GM12878 (cell line): Measurements from ENCODE around the gene AFTPH. TPM values are rescaled to one million over a fixed set of nuclear protein-coding genes. Genes with fewer than 3 reads are reported as not detected.

ENCODE experiments used
- ASH2L ChIP-seq: fragments of 300-600, 200-600 bp; sonication (generic); IDR thresholded peaks from 2 replicates; pipeline ENCODE4 v1.6.1; 2017; ENCODE audit warnings: low read depth, mild to moderate bottlenecking, borderline replicate concordance
- BACH1 ChIP-seq: fragments of 450-650 bp; IDR thresholded peaks from 2 replicates; pipeline ENCODE4 v1.6.1; 2017; ENCODE audit warnings: mild to moderate bottlenecking, borderline replicate concordance
- CBFB ChIP-seq: IDR thresholded peaks from 2 replicates; pipeline ENCODE4 v1.6.1; 2016; ENCODE audit warnings: antibody characterized with exemption, low read depth
- CHD1 ChIP-seq: IDR thresholded peaks from 2 replicates; pipeline ENCODE4 v1.6.1; 2012; ENCODE audit warnings: low read depth, low read length, improper control_type of control experiment
- IKZF2 ChIP-seq, 2 experiments: fragments of 450-650 bp; IDR thresholded peaks; 2 replicates each; pipeline ENCODE4 v1.6.1; 2017; ENCODE audit warnings: mild to moderate bottlenecking in 2 of 2, moderate library complexity in 2 of 2
- JUNB ChIP-seq: IDR thresholded peaks from 2 replicates; pipeline ENCODE4 v1.6.1; 2016; ENCODE audit warnings: antibody characterized with exemption, mild to moderate bottlenecking
- LARP7 ChIP-seq: fragments of 450-650 bp; IDR thresholded peaks from 2 replicates; pipeline ENCODE4 v1.6.1; 2017; ENCODE audit warnings: mild to moderate bottlenecking
- MAX ChIP-seq: IDR thresholded peaks from 2 replicates; pipeline ENCODE4 v1.6.1; 2012; ENCODE audit warnings: low read depth, low read length, improper control_type of control experiment
- NFYA ChIP-seq: IDR thresholded peaks from 2 replicates; pipeline ENCODE4 v1.6.1; 2011; ENCODE audit warnings: low read depth, mild to moderate bottlenecking, low read length, improper control_type of control experiment, borderline replicate concordance
- PRDM15 ChIP-seq: fragments of 450-650 bp; formaldehyde crosslinking; IDR thresholded peaks from 2 replicates; pipeline ENCODE4 v1.4.0; 2020; ENCODE audit warnings: mild to moderate bottlenecking, moderate library complexity
- RAD21 ChIP-seq: IDR thresholded peaks from 2 replicates; pipeline ENCODE4 v1.6.1; 2011; ENCODE audit warnings: mild to moderate bottlenecking, low read depth, low read length, moderate library complexity; ENCODE audit not compliant: insufficient read depth
- RB1 ChIP-seq: fragments of 450-650 bp; formaldehyde crosslinking; IDR thresholded peaks from 2 replicates; pipeline ENCODE4 v1.6.1; 2017; ENCODE audit warnings: mild to moderate bottlenecking, borderline replicate concordance
- RCOR1 ChIP-seq: conservative IDR thresholded peaks from 2 replicates; pipeline ENCODE4 v1.6.1; 2012; ENCODE audit warnings: low read depth, low read length, improper control_type of control experiment
- SREBF1 ChIP-seq: IDR thresholded peaks from 2 replicates; pipeline ENCODE4 v1.6.1; 2012; ENCODE audit warnings: mild to moderate bottlenecking, low read length
- polyA plus RNA-seq, 11 experiments: library from polyadenylated mRNA; depleted of rRNA in 4 of 11; unstranded in 6 of 11; stranded (reverse) in 5 of 11; fragments of >200 nt; fragmentation: Nextera tagmentation in 4 of 11; fragmentation: Illumina TruSeq in 1 of 11; extraction: Ambion mirVana in 4 of 11; extraction: Trizol in 1 of 11; gene quantifications; 1 replicate in 1 of 11; 2 replicates in 10 of 11; pipeline versions ENCODE4 v1.2.1 to v1.2.3, GENCODE V29; 2011 to 2016; ENCODE audit warnings: inconsistent platforms in 2 of 11, missing spikeins in 2 of 11, low read depth in 1 of 11
- total RNA-seq, 4 experiments: library from RNA; depleted of rRNA in 3 of 4; stranded (reverse); fragments of >200 nt in 3 of 4; fragmentation: Illumina TruSeq in 1 of 4; extraction: Trizol in 1 of 4; gene quantifications; 2 replicates each; pipeline versions ENCODE4 v1.2.1 to v1.2.3, GENCODE V29; 2013 to 2021
- TF ChIP-seq, protein P1 (sequence below): fragments of 450-650 bp; IDR thresholded peaks from 2 replicates; pipeline ENCODE4 v1.6.1; 2017; ENCODE audit warnings: mild to moderate bottlenecking, moderate library complexity

Gene AFTPH
- total and polyA plus RNA-seq, 10 of the 15 experiments (the other 5 are each of a cell fraction or from before 2014, with no cell fraction given): 25.6 to 77.3 (median 39.5) TPM

- TF ChIP-seq, protein P1, sequence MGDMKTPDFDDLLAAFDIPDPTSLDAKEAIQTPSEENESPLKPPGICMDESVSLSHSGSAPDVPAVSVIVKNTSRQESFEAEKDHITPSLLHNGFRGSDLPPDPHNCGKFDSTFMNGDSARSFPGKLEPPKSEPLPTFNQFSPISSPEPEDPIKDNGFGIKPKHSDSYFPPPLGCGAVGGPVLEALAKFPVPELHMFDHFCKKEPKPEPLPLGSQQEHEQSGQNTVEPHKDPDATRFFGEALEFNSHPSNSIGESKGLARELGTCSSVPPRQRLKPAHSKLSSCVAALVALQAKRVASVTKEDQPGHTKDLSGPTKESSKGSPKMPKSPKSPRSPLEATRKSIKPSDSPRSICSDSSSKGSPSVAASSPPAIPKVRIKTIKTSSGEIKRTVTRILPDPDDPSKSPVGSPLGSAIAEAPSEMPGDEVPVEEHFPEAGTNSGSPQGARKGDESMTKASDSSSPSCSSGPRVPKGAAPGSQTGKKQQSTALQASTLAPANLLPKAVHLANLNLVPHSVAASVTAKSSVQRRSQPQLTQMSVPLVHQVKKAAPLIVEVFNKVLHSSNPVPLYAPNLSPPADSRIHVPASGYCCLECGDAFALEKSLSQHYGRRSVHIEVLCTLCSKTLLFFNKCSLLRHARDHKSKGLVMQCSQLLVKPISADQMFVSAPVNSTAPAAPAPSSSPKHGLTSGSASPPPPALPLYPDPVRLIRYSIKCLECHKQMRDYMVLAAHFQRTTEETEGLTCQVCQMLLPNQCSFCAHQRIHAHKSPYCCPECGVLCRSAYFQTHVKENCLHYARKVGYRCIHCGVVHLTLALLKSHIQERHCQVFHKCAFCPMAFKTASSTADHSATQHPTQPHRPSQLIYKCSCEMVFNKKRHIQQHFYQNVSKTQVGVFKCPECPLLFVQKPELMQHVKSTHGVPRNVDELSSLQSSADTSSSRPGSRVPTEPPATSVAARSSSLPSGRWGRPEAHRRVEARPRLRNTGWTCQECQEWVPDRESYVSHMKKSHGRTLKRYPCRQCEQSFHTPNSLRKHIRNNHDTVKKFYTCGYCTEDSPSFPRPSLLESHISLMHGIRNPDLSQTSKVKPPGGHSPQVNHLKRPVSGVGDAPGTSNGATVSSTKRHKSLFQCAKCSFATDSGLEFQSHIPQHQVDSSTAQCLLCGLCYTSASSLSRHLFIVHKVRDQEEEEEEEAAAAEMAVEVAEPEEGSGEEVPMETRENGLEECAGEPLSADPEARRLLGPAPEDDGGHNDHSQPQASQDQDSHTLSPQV: no peak
- TF ChIP-seq ASH2L (no peak), LARP7 (no peak), PRDM15 (CRISPR knock-in tag) (no peak), RB1 (no peak), CBFB (peak; percentile 58; the same call in 1 of the 2 replicates), RCOR1 (no peak), MAX (no peak), IKZF2 (IDR thresholded peaks at IDR 0.05) (peak; percentile 1 to 12; a peak in 2 of 4 replicates), RAD21 (no peak), BACH1 (no peak), JUNB (peak; percentile 81), SREBF1 (no peak), CHD1 (no peak), NFYA (no peak)
These were observed 1.1 kb downstream of the AFTPH start (continued) for GRCh38 chr2:64525317-64525613.
